ENCODE measurements around the gene BLID. TPM values are rescaled to one million over a fixed set of nuclear protein-coding genes. Genes with fewer than 3 reads are reported as not detected.

BLID gene
- total and polyA plus RNA-seq, 2 experiments from 2014 or later = not detected

GRCh38 chr11:122114976-122115375 is 1.0 kb downstream of the BLID start:
- no peak overlapping the region for H3K27ac ChIP-seq (ENCODE audit: low read depth)
- Mint-ChIP-seq H3K9me3 (no peaks in the 10 kb centered on the region), H3K4me3 (no peak overlapping the region), H3K4me1 (peaks cover 14% of the 10 kb centered on the region; the same call in 2 of the 3 replicates), H3K36me3 (ENCODE audit: low read depth) (no peaks in the 10 kb centered on the region), H3K27me3 (ENCODE audit: insufficient read depth, low read depth, poor library complexity) (no peaks in the 10 kb centered on the region), H3K27ac (no peak overlapping the region)
- no peaks in the 10 kb centered on the region for H3F3A ChIP-seq (replicated peaks; ENCODE audit: low read depth)
- H2AFZ ChIP-seq = no peak overlapping the region; the same call in 1 of the 2 replicates
- H3K36me3 ChIP-seq (ENCODE audit: insufficient read depth) = no peaks in the 10 kb centered on the region
- no peaks in the 10 kb centered on the region for H3K9me2 ChIP-seq (ENCODE audit: insufficient read depth)
- H3K27me3 ChIP-seq (ENCODE audit: insufficient read depth) = no peaks in the 10 kb centered on the region
- DNase-seq (ENCODE audit: low spot score) = no peak
- no peaks in the 10 kb centered on the region for H4K20me1 ChIP-seq (replicated peaks; ENCODE audit: insufficient read depth)
- H3K4me2 ChIP-seq = no peak overlapping the region
- TF ChIP-seq NANOG (IDR thresholded peaks at IDR 0.05; ENCODE audit: borderline replicate concordance) (no peak), EZH2phosphoT487 (IDR thresholded peaks at IDR 0.05; ENCODE audit: unreplicated experiment) (no peak), CREB1 (CRISPR knock-in tag; IDR thresholded peaks at IDR 0.05; ENCODE audit: low read depth) (no peak), EZH2 (IDR thresholded peaks at IDR 0.05; ENCODE audit: low read depth, unreplicated experiment) (no peak), ZNF114 (CRISPR knock-in tag; IDR thresholded peaks at IDR 0.05) (no peak), POLR2AphosphoS5 (IDR thresholded peaks at IDR 0.05; ENCODE audit: low read depth) (no peak), CTCF (conservative IDR thresholded peaks at IDR 0.05; ENCODE audit: low read depth in 2 of 2) (no peak), JUNB (IDR thresholded peaks at IDR 0.05; ENCODE audit: unreplicated experiment) (no peak)
- TF ChIP-seq, protein P1, sequence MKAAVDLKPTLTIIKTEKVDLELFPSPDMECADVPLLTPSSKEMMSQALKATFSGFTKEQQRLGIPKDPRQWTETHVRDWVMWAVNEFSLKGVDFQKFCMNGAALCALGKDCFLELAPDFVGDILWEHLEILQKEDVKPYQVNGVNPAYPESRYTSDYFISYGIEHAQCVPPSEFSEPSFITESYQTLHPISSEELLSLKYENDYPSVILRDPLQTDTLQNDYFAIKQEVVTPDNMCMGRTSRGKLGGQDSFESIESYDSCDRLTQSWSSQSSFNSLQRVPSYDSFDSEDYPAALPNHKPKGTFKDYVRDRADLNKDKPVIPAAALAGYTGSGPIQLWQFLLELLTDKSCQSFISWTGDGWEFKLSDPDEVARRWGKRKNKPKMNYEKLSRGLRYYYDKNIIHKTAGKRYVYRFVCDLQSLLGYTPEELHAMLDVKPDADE (IDR thresholded peaks at IDR 0.05) = no peak
- H3K4me3 ChIP-seq = no peak overlapping the region
- no peaks in the 10 kb centered on the region for H3K79me2 ChIP-seq (replicated peaks; ENCODE audit: insufficient read depth)
- no peak for ATAC-seq
- H3K4me1 ChIP-seq (ENCODE audit: insufficient read depth) = peaks cover 12% of the 10 kb centered on the region; the same call in 1 of the 2 replicates

DNA sequence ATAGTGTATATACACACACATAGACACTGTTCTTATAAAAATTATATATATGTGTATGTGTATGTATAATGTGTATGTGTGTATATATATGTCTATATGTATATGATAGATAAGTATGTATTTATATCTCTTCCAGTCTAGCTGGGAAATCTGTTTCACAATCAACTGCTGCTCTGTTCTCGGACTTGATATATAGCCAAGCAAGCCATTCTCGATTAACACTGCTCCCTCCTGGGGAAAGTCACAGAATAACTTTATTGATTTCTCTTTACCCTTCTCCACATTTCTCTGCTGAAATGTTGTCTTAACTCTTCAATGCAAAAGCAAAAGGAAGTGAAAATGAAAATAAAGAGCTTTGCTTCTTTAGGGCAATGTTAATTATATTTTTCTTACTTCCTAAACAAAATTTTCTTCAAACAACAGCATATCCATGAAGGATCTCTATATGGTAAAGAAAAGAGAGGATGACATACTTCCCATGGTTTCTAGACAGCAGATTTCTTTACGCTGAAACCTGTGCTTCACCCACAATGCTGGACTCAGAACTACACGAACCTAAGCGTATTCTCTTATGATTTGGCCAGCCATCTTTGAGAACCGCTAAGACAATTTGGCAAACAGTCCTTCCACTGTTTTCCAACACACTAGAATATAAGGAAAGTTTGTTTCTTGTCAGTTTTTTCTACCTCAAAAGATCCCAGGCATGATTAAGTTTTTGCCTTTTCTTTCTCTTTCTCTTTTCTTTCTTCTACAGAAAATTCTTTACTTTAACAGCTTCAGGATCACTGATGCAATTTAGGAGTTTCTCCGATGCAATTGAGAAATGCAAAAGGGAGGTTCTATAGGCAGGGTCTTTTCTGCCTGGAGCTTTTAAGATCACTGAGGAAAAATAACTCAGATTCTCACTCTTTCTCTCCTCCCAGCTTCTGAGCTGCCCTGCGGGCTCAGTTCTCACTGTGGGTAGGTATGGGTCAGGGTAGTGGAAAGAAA is 1.9 kb downstream of the BLID start:
- no peak overlapping the region for H3K27ac ChIP-seq (ENCODE audit: low read depth)
- Mint-ChIP-seq H3K27me3 (ENCODE audit: insufficient read depth, low read depth, poor library complexity) (no peaks in the 10 kb centered on the region), H3K4me1 (peaks cover 14% of the 10 kb centered on the region; the same call in 2 of the 3 replicates), H3K9me3 (no peaks in the 10 kb centered on the region), H3K27ac (no peak overlapping the region), H3K36me3 (ENCODE audit: low read depth) (no peaks in the 10 kb centered on the region), H3K4me3 (no peak overlapping the region)
- H3F3A ChIP-seq (replicated peaks; ENCODE audit: low read depth) = no peaks in the 10 kb centered on the region
- DNase-seq (ENCODE audit: low spot score) = no peak
- no peak; the same call in 2 of the 3 replicates for ATAC-seq
- no peaks in the 10 kb centered on the region for H3K9me2 ChIP-seq (ENCODE audit: insufficient read depth)
- no peaks in the 10 kb centered on the region for H4K20me1 ChIP-seq (replicated peaks; ENCODE audit: insufficient read depth)
- no peaks in the 10 kb centered on the region for H3K36me3 ChIP-seq (ENCODE audit: insufficient read depth)
- no peaks in the 10 kb centered on the region for H3K79me2 ChIP-seq (replicated peaks; ENCODE audit: insufficient read depth)
- no peak overlapping the region for H3K4me2 ChIP-seq
- peak overlapping the region; percentile 44; the same call in 1 of the 2 replicates for H2AFZ ChIP-seq
- H3K4me1 ChIP-seq (ENCODE audit: insufficient read depth) = peaks cover 12% of the 10 kb centered on the region; the same call in 1 of the 2 replicates
- no peaks in the 10 kb centered on the region for H3K27me3 ChIP-seq (ENCODE audit: insufficient read depth)
- no peak overlapping the region for H3K4me3 ChIP-seq
- TF ChIP-seq, protein P2, sequence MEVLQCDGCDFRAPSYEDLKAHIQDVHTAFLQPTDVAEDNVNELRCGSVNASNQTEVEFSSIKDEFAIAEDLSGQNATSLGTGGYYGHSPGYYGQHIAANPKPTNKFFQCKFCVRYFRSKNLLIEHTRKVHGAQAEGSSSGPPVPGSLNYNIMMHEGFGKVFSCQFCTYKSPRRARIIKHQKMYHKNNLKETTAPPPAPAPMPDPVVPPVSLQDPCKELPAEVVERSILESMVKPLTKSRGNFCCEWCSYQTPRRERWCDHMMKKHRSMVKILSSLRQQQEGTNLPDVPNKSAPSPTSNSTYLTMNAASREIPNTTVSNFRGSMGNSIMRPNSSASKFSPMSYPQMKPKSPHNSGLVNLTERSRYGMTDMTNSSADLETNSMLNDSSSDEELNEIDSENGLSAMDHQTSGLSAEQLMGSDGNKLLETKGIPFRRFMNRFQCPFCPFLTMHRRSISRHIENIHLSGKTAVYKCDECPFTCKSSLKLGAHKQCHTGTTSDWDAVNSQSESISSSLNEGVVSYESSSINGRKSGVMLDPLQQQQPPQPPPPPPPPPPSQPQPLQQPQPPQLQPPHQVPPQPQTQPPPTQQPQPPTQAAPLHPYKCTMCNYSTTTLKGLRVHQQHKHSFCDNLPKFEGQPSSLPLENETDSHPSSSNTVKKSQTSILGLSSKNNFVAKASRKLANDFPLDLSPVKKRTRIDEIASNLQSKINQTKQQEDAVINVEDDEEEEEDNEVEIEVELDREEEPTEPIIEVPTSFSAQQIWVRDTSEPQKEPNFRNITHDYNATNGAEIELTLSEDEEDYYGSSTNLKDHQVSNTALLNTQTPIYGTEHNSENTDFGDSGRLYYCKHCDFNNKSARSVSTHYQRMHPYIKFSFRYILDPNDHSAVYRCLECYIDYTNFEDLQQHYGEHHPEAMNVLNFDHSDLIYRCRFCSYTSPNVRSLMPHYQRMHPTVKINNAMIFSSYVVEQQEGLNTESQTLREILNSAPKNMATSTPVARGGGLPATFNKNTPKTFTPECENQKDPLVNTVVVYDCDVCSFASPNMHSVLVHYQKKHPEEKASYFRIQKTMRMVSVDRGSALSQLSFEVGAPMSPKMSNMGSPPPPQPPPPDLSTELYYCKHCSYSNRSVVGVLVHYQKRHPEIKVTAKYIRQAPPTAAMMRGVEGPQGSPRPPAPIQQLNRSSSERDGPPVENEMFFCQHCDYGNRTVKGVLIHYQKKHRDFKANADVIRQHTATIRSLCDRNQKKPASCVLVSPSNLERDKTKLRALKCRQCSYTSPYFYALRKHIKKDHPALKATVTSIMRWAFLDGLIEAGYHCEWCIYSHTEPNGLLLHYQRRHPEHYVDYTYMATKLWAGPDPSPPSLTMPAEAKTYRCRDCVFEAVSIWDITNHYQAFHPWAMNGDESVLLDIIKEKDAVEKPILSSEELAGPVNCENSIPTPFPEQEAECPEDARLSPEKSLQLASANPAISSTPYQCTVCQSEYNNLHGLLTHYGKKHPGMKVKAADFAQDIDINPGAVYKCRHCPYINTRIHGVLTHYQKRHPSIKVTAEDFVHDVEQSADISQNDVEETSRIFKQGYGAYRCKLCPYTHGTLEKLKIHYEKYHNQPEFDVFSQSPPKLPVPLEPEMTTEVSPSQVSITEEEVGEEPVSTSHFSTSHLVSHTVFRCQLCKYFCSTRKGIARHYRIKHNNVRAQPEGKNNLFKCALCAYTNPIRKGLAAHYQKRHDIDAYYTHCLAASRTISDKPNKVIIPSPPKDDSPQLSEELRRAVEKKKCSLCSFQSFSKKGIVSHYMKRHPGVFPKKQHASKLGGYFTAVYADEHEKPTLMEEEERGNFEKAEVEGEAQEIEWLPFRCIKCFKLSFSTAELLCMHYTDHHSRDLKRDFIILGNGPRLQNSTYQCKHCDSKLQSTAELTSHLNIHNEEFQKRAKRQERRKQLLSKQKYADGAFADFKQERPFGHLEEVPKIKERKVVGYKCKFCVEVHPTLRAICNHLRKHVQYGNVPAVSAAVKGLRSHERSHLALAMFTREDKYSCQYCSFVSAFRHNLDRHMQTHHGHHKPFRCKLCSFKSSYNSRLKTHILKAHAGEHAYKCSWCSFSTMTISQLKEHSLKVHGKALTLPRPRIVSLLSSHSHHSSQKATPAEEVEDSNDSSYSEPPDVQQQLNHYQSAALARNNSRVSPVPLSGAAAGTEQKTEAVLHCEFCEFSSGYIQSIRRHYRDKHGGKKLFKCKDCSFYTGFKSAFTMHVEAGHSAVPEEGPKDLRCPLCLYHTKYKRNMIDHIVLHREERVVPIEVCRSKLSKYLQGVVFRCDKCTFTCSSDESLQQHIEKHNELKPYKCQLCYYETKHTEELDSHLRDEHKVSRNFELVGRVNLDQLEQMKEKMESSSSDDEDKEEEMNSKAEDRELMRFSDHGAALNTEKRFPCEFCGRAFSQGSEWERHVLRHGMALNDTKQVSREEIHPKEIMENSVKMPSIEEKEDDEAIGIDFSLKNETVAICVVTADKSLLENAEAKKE (CRISPR knock-in tag; IDR thresholded peaks at IDR 0.05) = no peak
- TF ChIP-seq NANOG (IDR thresholded peaks at IDR 0.05; ENCODE audit: borderline replicate concordance) (no peak), ZNF331 (CRISPR knock-in tag; IDR thresholded peaks at IDR 0.05; ENCODE audit: low read depth) (no peak), JUNB (IDR thresholded peaks at IDR 0.05; ENCODE audit: unreplicated experiment) (no peak)

Measured in GM23338 (cell line).